KMS-11 (cell line): Measurements from ENCODE around the gene FAH.

Experiments used
- H2AFZ ChIP-seq: fragments of 200-600 bp; sonication (generic); 2 replicates; pipeline ENCODE4 v1.6.1; 2016; ENCODE audit warnings: antibody characterized with exemption, mixed run types, low read depth
- H3K27ac ChIP-seq: fragments of 200-600 bp; sonication (generic); 2 replicates; pipeline ENCODE4 v1.6.1; 2016; ENCODE audit warnings: mild to moderate bottlenecking, mixed run types
- H3K27me3 ChIP-seq: fragments of 200-600 bp; sonication (generic); 2 replicates; pipeline ENCODE4 v1.6.1; 2017; ENCODE audit warnings: mild to moderate bottlenecking, low read depth, mixed run types, moderate library complexity; ENCODE audit not compliant: insufficient read depth
- H3K36me3 ChIP-seq: fragments of 200-600 bp; sonication (generic); 2 replicates; pipeline ENCODE4 v1.6.1; 2017; ENCODE audit warnings: mild to moderate bottlenecking, mixed run types; ENCODE audit not compliant: insufficient read depth
- H3K4me1 ChIP-seq: fragments of 200-600 bp; sonication (generic); 2 replicates; pipeline ENCODE4 v1.6.1; 2016; ENCODE audit warnings: mild to moderate bottlenecking, low read depth, mixed run types; ENCODE audit not compliant: poor library complexity, severe bottlenecking
- H3K4me2 ChIP-seq: fragments of 200-600 bp; sonication (generic); 2 replicates; pipeline ENCODE4 v1.7.0; 2016; ENCODE audit warnings: mild to moderate bottlenecking, mixed run types
- H3K4me3 ChIP-seq: fragments of 200-600 bp; sonication (generic); IDR thresholded peaks from 2 replicates; pipeline ENCODE4 v1.6.1; 2017; ENCODE audit warnings: low read depth, low read length, mixed read lengths; ENCODE audit not compliant: insufficient read depth
- H3K79me2 ChIP-seq: fragments of 200-600 bp; sonication (generic); 2 replicates; pipeline ENCODE4 v1.6.1; 2016; ENCODE audit warnings: low read depth, mixed run types; ENCODE audit not compliant: insufficient read depth
- H3K9ac ChIP-seq: fragments of 200-600 bp; sonication (generic); 2 replicates; pipeline ENCODE4 v1.6.1; 2016; ENCODE audit warnings: mild to moderate bottlenecking, mixed run types
- H4K20me1 ChIP-seq: fragments of 200-600 bp; sonication (generic); 2 replicates; pipeline ENCODE4 v1.6.1; 2016; ENCODE audit warnings: mild to moderate bottlenecking, mixed run types; ENCODE audit not compliant: insufficient read depth
- TF ChIP-seq, protein P1 (sequence below): fragments of 200-600 bp; sonication (generic); conservative IDR thresholded peaks from 2 replicates; pipeline ENCODE4 v1.6.1; 2017; ENCODE audit warnings: low read depth, mild to moderate bottlenecking, antibody characterized with exemption, low read length, moderate library complexity, mixed read lengths

The FAH gene

DNA sequence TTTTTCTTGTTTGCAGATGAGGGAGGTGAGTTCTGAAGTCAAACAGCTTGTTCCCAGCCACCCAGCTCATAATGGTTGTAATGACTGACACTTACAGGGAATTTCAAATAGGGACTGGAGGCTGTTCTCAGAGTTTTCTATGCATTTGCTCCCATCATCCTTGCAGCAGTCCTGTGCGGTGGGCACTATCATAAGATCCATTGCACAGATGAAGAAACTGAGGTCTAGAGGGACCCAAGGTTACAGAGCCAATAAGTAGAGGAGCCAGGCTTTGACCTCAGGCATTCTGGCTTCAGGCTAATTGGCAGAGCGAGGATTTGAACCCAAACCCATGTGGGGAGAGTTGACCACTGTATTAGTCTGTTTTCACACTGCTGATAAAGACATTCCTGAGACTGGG, 32.4 kb downstream of the FAH start:
- Histone ChIP-seq H3K27ac (no peak overlapping the region), H3K4me3 (no peak overlapping the region), H3K4me1 (no peaks in the 10 kb centered on the region), H2AFZ (no peak overlapping the region), H3K27me3 (no peaks in the 10 kb centered on the region), H4K20me1 (no peaks in the 10 kb centered on the region), H3K9ac (no peak overlapping the region), H3K36me3 (peaks cover 3% of the 10 kb centered on the region; the same call in 1 of the 2 replicates), H3K79me2 (no peaks in the 10 kb centered on the region), H3K4me2 (no peak overlapping the region)
- TF ChIP-seq, protein P1, sequence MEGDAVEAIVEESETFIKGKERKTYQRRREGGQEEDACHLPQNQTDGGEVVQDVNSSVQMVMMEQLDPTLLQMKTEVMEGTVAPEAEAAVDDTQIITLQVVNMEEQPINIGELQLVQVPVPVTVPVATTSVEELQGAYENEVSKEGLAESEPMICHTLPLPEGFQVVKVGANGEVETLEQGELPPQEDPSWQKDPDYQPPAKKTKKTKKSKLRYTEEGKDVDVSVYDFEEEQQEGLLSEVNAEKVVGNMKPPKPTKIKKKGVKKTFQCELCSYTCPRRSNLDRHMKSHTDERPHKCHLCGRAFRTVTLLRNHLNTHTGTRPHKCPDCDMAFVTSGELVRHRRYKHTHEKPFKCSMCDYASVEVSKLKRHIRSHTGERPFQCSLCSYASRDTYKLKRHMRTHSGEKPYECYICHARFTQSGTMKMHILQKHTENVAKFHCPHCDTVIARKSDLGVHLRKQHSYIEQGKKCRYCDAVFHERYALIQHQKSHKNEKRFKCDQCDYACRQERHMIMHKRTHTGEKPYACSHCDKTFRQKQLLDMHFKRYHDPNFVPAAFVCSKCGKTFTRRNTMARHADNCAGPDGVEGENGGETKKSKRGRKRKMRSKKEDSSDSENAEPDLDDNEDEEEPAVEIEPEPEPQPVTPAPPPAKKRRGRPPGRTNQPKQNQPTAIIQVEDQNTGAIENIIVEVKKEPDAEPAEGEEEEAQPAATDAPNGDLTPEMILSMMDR, result no peak

DNA sequence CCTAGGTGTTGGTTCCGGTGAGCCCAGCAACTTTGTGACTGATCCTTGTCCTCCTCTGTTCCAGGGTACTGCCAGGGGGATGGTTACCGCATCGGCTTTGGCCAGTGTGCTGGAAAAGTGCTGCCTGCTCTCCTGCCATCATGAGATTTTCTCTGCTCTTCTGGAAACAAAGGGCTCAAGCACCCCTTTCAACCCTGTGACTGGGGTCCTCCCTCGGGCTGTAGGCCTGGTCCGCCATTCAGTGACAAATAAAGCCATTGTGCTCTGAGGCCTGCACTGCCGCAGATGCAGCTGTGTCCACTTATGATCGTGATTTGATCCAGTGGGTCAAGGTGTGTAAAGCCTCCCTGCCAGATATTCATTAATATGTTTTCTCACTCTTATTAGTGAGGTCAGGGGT, 33.3 kb downstream of the FAH start:
- no peak overlapping the region for H3K9ac ChIP-seq
- no peaks in the 10 kb centered on the region for H3K27me3 ChIP-seq
- no peaks in the 10 kb centered on the region for H3K79me2 ChIP-seq
- H4K20me1 ChIP-seq, result no peaks in the 10 kb centered on the region
- H3K4me1 ChIP-seq, result no peaks in the 10 kb centered on the region
- no peak overlapping the region for H3K4me2 ChIP-seq
- H3K36me3 ChIP-seq, result peaks cover 3% of the 10 kb centered on the region; the same call in 1 of the 2 replicates
- no peak overlapping the region for H3K4me3 ChIP-seq
- H2AFZ ChIP-seq, result no peak overlapping the region
- no peak overlapping the region for H3K27ac ChIP-seq
- TF ChIP-seq, protein P1, result no peak

DNA sequence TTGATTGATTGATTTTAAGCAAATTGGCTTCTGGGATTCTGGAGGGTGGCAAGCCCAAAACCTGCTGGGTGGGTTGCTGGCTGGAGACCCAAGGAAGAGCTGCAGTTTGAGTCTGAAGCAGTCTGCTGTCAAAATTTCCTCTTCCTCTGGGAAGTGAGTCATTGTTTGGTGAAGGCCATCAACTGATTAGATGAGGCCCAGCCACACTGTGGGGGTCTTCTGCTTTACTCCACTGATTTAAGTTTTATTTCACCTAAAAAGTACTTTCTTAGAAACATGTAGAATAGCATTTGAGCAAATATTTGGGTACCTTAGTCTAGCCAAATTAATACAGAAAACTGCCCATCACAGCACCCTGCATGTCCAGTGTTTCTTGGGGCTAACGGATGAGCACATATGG, 33.8 kb downstream of the FAH start:
- TF ChIP-seq, protein P1, result no peak

DNA sequence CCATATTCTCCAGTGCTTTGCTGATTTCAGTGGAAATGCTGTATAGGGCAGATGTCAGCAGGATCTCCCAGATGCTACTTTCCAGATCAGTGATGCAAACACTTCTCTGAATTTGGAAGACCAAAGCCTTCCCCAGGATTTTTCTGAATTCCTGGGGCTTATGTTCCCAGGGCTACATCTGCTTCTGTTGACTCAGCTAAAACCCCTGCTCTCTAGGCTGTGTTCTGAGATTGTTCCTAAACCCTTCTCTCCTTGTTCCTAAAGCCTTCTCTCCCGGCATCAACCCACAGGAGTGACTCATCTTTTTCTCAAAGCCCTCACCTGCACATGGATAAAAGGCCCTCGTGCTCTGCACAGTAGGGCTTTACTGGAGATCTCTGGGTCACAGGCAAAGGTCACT, 35.5 kb downstream of the FAH start:
- Histone ChIP-seq H3K9ac (no peak overlapping the region), H3K79me2 (no peaks in the 10 kb centered on the region), H3K36me3 (peaks cover 3% of the 10 kb centered on the region; the same call in 1 of the 2 replicates), H3K27ac (no peak overlapping the region), H3K4me3 (no peak overlapping the region), H3K27me3 (no peaks in the 10 kb centered on the region), H4K20me1 (no peaks in the 10 kb centered on the region), H2AFZ (no peak overlapping the region), H3K4me1 (no peaks in the 10 kb centered on the region), H3K4me2 (no peak overlapping the region)
- TF ChIP-seq, protein P1, result no peak

More for the DNA sequence above, 33.8 kb downstream of the FAH start:
- Histone ChIP-seq H3K4me2 (no peak overlapping the region), H3K27ac (no peak overlapping the region), H4K20me1 (no peaks in the 10 kb centered on the region), H3K4me1 (no peaks in the 10 kb centered on the region), H3K79me2 (no peaks in the 10 kb centered on the region), H3K36me3 (peaks cover 3% of the 10 kb centered on the region; the same call in 1 of the 2 replicates), H3K4me3 (no peak overlapping the region), H3K9ac (no peak overlapping the region), H2AFZ (no peak overlapping the region), H3K27me3 (no peaks in the 10 kb centered on the region)
